Measurements from ENCODE around the gene ROBO4.
A peak's percentile ranks its signal among the peaks of the same experiment; 100 is the strongest.

Gene ROBO4

DNA sequence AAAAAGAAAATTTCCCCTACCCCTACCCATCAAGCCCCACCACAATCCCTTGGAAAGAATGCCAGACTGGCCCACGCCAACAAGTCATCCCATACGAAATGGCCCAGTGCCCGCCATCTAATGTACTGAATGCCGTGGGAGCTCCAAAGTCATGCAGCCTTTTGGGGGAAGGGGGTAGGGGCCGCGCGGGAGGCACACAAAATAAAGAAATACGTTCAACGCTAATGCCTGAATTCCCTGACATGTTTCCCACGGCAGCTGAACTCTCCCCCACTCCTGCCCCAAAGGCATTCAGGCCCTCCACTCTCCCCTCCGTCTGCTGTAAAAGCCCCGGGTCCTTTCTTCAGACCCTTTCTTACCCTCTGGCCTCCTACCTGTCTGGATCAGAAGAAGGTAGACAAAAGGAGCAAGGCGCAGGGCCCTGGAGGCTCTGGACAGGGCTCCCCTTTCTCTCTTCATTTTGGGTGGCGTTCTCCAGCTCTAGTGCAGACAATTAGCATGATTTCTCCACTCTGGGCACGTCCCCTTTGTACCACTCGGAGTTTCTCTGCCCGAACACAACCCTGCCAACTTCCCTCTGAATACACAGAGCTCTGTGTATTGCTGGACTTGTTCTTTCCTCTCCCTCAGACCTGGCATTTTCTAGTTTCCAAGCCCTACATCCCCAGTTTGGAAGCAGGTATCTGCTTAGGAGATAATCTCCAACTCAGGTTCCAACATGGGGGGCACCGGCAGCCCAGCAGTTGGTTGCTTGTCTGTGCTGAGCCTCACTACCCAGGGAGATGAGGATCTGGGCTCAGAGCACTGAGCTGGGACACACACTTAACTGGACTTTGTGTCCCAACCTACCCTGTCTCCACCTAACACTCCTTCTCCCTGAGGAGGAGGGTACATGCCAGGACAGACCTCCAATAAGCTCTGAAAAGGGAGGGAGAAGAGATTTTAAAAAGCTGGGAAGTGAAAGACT is 38.2 kb upstream of the ROBO4 start, which contains the start of gene HEPACAM:
Gene HEPACAM (minus strand): TSS at position 500 of the 967 bp plus-strand sequence. CDS start 41 bp downstream, at position 459.
- no peaks in the 10 kb centered on the region for H3K9me3 ChIP-seq (ENCODE audit: control insufficient read depth, low read depth, low read length)
- H3K4me3 ChIP-seq (ENCODE audit: low read length), result no peak within 1 kb of the TSS
- no peaks in the 10 kb centered on the region for H3K4me1 ChIP-seq (ENCODE audit: control insufficient read depth, low read depth, low read length)
- peaks cover 16% of the 10 kb centered on the region for H3K27me3 ChIP-seq (ENCODE audit: control insufficient read depth, insufficient read depth, low read length)
- no peak within 1 kb of the TSS for H3K9ac ChIP-seq (ENCODE audit: low read length)
- no peaks in the 10 kb centered on the region for H3K36me3 ChIP-seq (ENCODE audit: control insufficient read depth, low read depth, low read length)
- H3K27ac ChIP-seq (ENCODE audit: low read length), result no peak within 1 kb of the TSS

DNA sequence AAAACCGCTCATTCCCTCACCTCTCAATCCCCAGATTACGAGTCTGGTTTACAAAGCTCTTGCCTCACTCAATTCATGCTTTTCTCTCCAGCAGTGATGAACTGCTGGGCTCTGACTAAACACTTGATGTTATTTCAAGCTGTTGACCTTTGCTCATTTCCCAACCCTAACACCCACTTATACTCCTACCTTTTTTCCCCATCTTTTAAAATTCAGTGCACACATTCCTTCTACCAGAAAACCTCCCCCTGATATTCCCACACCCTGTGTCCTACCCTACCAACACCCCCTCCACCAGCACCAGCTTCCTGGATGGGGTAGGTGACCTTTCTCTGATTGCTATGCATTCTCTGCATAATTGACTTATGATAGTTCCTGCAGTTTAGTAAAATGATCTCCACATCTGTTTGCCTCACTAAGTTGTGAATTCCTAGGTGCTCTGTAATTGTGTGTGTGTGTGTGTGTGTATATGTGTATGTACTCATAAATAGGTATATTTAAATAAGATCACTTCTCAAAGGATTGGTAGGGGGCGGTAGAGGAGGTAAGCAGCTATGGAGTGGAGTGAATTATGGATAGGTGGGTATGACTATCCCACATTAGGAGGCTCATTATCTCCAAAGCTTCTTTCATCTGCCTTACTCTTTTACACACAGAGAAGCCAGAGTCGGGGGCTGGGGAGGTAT is 37.3 kb upstream of the ROBO4 start:
- no peak overlapping the region for H3K9ac ChIP-seq (ENCODE audit: low read length)
- no peaks in the 10 kb centered on the region for H3K36me3 ChIP-seq (ENCODE audit: control insufficient read depth, low read depth, low read length)
- no peak overlapping the region for H3K4me3 ChIP-seq (ENCODE audit: low read length)
- peaks cover 16% of the 10 kb centered on the region for H3K27me3 ChIP-seq (ENCODE audit: control insufficient read depth, insufficient read depth, low read length)
- H3K4me1 ChIP-seq (ENCODE audit: control insufficient read depth, low read depth, low read length), result no peaks in the 10 kb centered on the region
- H3K27ac ChIP-seq (ENCODE audit: low read length), result no peak overlapping the region
- H3K9me3 ChIP-seq (ENCODE audit: control insufficient read depth, low read depth, low read length), result no peaks in the 10 kb centered on the region

DNA sequence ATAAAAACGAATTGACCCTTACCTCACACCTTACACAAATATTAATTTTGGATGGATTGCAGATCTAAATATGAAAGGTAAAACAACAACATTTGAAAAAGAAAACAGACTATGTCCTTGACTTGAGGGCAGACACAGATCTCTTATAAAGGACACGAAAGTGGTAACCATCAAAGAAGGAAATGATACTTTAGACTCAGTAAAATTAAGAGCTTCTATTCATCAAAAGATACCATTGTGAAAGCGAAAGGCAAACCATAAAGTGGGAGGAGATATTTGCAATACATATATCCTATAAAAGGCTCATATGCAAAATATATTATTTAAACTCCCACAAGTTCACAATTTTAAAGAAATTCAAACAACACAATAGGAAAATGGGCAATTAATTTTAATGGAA is 33.1 kb upstream of the ROBO4 start:
- no peaks in the 10 kb centered on the region for H3K4me1 ChIP-seq (ENCODE audit: control insufficient read depth, low read depth, low read length)
- H3K36me3 ChIP-seq (ENCODE audit: control insufficient read depth, low read depth, low read length), result no peaks in the 10 kb centered on the region
- no peaks in the 10 kb centered on the region for H3K27me3 ChIP-seq (ENCODE audit: control insufficient read depth, insufficient read depth, low read length)
- H3K9me3 ChIP-seq (ENCODE audit: control insufficient read depth, low read depth, low read length), result no peaks in the 10 kb centered on the region
- no peak overlapping the region for H3K27ac ChIP-seq (ENCODE audit: low read length)
- H3K4me3 ChIP-seq (ENCODE audit: low read length), result no peak overlapping the region
- no peak overlapping the region for H3K9ac ChIP-seq (ENCODE audit: low read length)

DNA sequence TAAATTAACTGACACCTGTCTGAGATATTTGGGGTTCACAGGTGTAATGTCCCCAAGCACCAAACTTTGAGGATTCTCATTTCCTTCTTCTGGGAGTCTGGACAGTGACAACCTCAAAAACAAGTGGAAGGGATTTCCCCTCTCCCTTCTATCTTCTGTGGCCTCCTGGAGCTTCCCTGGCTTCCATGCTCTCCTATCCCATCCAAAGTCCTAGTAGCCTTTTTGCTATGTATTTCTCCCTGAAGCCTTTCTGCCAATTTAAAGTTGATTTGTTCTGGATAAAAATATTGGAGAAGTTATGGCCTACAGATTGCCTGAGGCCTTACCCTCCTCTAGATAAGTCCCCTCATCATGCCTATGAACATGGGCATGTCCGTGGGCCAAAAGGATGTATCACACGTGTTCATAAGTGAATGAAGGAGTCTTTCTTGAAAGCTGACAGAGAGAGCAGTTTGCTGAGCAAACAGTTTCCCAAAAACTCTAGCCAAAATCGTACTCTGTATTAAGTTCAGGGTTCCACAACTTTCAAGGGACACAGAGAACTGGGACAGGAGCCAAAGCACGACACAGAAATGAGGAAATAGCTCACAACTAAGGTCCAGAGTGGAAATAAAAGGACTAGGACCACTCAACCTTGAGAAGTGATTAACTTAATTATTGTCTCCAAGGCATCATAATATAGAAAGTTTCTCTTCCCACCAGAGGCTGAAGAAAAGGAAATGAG is 31.4 kb upstream of the ROBO4 start:
- Histone ChIP-seq H3K36me3 (ENCODE audit: control insufficient read depth, low read depth, low read length) (no peaks in the 10 kb centered on the region), H3K27me3 (ENCODE audit: control insufficient read depth, insufficient read depth, low read length) (peaks cover under 1% of the 10 kb centered on the region), H3K27ac (ENCODE audit: low read length) (no peak overlapping the region), H3K4me3 (ENCODE audit: low read length) (no peak overlapping the region), H3K9me3 (ENCODE audit: control insufficient read depth, low read depth, low read length) (no peaks in the 10 kb centered on the region), H3K9ac (ENCODE audit: low read length) (no peak overlapping the region), H3K4me1 (ENCODE audit: control insufficient read depth, low read depth, low read length) (no peaks in the 10 kb centered on the region)

DNA sequence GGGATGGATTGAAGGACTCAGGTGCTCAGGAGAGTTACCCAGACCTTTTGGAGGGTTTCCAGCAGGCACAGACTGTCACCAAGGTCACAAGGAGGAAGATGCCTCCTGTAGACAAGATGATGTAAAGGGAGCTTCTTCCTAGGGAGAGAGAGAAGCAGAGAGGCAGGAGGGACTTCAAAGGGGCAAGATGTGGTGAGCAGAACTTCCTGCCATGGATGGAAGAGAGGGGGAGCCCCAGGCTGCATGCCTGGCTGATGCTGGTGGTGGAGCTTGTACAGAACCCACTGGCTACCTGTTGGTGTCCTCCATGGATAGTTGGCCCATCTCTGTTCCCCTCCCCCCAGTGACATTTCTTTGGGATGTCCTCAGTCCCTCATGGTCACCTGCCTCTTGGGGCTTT is 25.6 kb upstream of the ROBO4 start:
- no peaks in the 10 kb centered on the region for H3K36me3 ChIP-seq (ENCODE audit: control insufficient read depth, low read depth, low read length)
- H3K9ac ChIP-seq (ENCODE audit: low read length), result no peak overlapping the region
- peaks cover 59% of the 10 kb centered on the region for H3K27me3 ChIP-seq (ENCODE audit: control insufficient read depth, insufficient read depth, low read length)
- H3K4me1 ChIP-seq (ENCODE audit: control insufficient read depth, low read depth, low read length), result no peaks in the 10 kb centered on the region
- H3K4me3 ChIP-seq (ENCODE audit: low read length), result no peak overlapping the region
- H3K9me3 ChIP-seq (ENCODE audit: control insufficient read depth, low read depth, low read length), result no peaks in the 10 kb centered on the region
- H3K27ac ChIP-seq (ENCODE audit: low read length), result no peak overlapping the region

DNA sequence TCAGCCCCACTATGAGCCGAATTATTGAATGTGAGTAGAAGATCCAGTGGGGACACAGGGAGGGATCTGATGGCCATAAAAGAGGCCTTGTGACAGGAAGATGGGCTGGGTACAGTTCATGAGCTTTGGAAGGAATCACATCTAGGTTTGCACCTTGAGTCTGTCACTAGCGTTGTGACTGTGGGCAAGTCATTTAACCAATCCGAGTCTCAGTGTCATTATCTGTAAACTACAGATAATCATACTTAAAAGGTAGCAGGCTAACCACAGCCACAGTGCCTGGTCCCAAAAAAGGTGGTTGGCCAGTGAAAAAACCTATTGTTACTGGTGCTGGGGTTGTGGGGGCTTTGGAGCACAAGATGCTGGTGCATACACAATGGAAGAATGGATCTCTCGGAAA is 25.2 kb upstream of the ROBO4 start:
- H3K4me1 ChIP-seq (ENCODE audit: control insufficient read depth, low read depth, low read length), result no peaks in the 10 kb centered on the region
- no peak overlapping the region for H3K9ac ChIP-seq (ENCODE audit: low read length)
- no peak overlapping the region for H3K27ac ChIP-seq (ENCODE audit: low read length)
- H3K27me3 ChIP-seq (ENCODE audit: control insufficient read depth, insufficient read depth, low read length), result peaks cover 60% of the 10 kb centered on the region
- no peaks in the 10 kb centered on the region for H3K36me3 ChIP-seq (ENCODE audit: control insufficient read depth, low read depth, low read length)
- H3K9me3 ChIP-seq (ENCODE audit: control insufficient read depth, low read depth, low read length), result no peaks in the 10 kb centered on the region
- no peak overlapping the region for H3K4me3 ChIP-seq (ENCODE audit: low read length)

DNA sequence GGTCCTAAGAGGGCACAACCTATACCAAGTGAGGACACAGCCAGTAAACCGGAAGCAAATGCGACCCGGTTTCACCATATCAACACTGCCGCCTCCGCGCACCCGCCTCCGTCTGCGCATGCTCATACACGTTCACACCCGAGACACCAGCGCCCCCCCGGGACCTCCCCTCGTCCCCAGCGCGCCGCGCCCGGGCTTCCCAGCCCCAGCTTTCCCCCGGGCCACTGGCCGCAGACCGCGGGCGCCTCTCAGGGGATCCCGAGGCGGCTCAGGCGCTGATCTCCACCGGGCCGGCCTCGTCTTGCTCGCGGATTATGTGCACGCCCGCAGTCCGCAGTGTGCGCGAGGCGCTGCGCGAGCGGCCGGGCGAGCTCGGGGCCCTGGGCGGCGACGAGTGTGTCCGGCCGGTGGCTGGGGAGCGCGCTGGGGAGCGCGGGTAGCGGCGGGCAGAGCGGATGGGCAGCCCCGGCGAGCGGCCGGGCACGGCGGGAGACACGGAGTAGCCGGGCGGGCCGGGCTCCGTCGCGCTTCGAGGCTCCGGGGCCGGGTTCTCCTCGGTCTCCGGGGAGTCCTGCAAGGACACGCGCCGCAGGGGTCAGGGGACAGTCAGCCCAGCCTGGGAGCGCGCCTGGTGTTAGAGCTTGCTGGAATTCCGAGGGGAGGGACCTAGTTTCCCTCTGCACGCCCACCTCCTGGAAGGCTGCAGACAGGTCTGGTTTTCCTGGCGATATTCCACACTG is 23.4 kb upstream of the ROBO4 start:
- Histone ChIP-seq H3K27me3 (ENCODE audit: control insufficient read depth, insufficient read depth, low read length) (peaks cover 60% of the 10 kb centered on the region), H3K9me3 (ENCODE audit: control insufficient read depth, low read depth, low read length) (no peaks in the 10 kb centered on the region), H3K27ac (ENCODE audit: low read length) (no peak overlapping the region), H3K9ac (ENCODE audit: low read length) (no peak overlapping the region), H3K4me3 (ENCODE audit: low read length) (peak overlapping the region; percentile 53), H3K4me1 (ENCODE audit: control insufficient read depth, low read depth, low read length) (no peaks in the 10 kb centered on the region), H3K36me3 (ENCODE audit: control insufficient read depth, low read depth, low read length) (no peaks in the 10 kb centered on the region)

DNA sequence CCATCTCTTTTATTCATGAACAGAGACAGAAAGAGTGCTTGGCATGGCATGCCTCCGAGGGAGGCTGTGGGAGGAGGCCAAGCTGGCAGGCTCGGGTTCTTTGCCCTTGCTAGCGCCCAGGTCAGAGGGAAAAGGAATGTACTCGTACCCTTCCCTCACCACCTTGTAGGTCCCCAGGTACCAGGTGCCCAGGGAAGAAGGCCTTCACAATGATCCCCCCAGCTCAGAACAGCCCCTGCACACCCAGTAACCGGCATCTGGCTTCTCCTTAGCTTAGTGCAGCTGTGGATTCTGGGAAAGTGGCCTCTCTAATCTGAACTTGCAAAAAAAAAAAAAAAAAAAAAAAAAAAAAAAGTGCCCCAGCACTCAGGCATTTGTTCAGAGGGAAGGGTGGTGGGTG is 22.7 kb upstream of the ROBO4 start:
- no peaks in the 10 kb centered on the region for H3K4me1 ChIP-seq (ENCODE audit: control insufficient read depth, low read depth, low read length)
- H3K27ac ChIP-seq (ENCODE audit: low read length), result no peak overlapping the region
- no peaks in the 10 kb centered on the region for H3K9me3 ChIP-seq (ENCODE audit: control insufficient read depth, low read depth, low read length)
- no peaks in the 10 kb centered on the region for H3K36me3 ChIP-seq (ENCODE audit: control insufficient read depth, low read depth, low read length)
- H3K4me3 ChIP-seq (ENCODE audit: low read length), result peak overlapping the region; percentile 53
- peaks cover 60% of the 10 kb centered on the region for H3K27me3 ChIP-seq (ENCODE audit: control insufficient read depth, insufficient read depth, low read length)
- no peak overlapping the region for H3K9ac ChIP-seq (ENCODE audit: low read length)

DNA sequence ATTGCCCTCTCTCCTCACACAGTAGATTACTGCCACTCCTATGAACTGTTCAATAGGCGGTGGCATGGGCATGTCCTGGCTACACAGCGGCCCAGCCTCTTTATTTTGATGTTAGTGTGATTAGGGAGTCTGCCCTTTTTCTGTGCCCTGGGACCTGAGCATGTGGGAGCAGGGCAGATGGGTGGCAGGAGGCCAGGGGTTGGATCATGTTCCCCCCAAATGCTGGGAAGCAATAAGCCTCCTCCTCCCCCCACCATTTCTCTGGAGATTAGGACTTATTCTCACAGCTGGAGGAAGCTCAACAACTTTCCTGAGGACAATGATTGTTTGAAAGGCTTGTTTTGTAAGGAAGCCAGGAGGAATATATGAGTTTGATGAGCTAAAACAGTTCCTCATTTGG is 22.2 kb upstream of the ROBO4 start:
- H3K27me3 ChIP-seq (ENCODE audit: control insufficient read depth, insufficient read depth, low read length), result peaks cover 60% of the 10 kb centered on the region
- no peak overlapping the region for H3K27ac ChIP-seq (ENCODE audit: low read length)
- no peaks in the 10 kb centered on the region for H3K4me1 ChIP-seq (ENCODE audit: control insufficient read depth, low read depth, low read length)
- no peaks in the 10 kb centered on the region for H3K9me3 ChIP-seq (ENCODE audit: control insufficient read depth, low read depth, low read length)
- no peaks in the 10 kb centered on the region for H3K36me3 ChIP-seq (ENCODE audit: control insufficient read depth, low read depth, low read length)
- H3K4me3 ChIP-seq (ENCODE audit: low read length), result no peak overlapping the region
- H3K9ac ChIP-seq (ENCODE audit: low read length), result no peak overlapping the region

DNA sequence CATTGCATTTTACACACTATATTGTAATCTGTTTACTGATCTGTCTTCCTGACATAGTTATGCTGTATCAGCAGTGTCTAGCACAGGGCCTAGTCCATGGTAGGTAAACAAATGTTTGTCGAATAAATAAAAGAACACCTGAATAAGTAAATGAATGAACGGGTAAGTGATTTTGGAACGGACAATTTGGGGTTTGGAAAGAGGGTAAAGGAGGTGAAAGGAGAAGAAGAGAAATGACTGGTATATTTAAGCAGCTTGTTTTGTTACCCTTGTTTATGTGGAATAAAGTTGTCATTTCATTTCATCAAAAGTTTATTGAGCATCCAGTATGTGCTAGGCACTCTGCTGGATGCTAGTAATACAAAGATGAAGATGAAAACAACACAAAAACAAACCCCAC is 21.3 kb upstream of the ROBO4 start, which contains the start of gene HEPN1:
Gene HEPN1 (plus strand): TSS at position 301 of the 400 bp plus-strand sequence.
- H3K9me3 ChIP-seq (ENCODE audit: control insufficient read depth, low read depth, low read length), result no peaks in the 10 kb centered on the region
- H3K4me1 ChIP-seq (ENCODE audit: control insufficient read depth, low read depth, low read length), result no peaks in the 10 kb centered on the region
- H3K27me3 ChIP-seq (ENCODE audit: control insufficient read depth, insufficient read depth, low read length), result peaks cover 58% of the 10 kb centered on the region
- no peak within 1 kb of the TSS for H3K27ac ChIP-seq (ENCODE audit: low read length)
- H3K36me3 ChIP-seq (ENCODE audit: control insufficient read depth, low read depth, low read length), result no peaks in the 10 kb centered on the region
- no peak within 1 kb of the TSS for H3K9ac ChIP-seq (ENCODE audit: low read length)
- H3K4me3 ChIP-seq (ENCODE audit: low read length), result no peak within 1 kb of the TSS
